EL (cell line): Measurements from ENCODE around the gene HPX.
A peak's percentile ranks its signal among the peaks of the same experiment; 100 is the strongest.
"Not testable (repeated sequence)": the region's sequence is repeated elsewhere in the genome, so short reads cannot be mapped to it uniquely, and the experiment has no call there.

Experiments
- DNase-seq: peaks from one replicate; pipeline ENCODE4 v3.0.0-alpha.2; 2016

HPX gene

GRCh38 chr11:6413791-6414201 lies 27.0 kb downstream of the HPX start:
- DNase-seq = no peak

DNA sequence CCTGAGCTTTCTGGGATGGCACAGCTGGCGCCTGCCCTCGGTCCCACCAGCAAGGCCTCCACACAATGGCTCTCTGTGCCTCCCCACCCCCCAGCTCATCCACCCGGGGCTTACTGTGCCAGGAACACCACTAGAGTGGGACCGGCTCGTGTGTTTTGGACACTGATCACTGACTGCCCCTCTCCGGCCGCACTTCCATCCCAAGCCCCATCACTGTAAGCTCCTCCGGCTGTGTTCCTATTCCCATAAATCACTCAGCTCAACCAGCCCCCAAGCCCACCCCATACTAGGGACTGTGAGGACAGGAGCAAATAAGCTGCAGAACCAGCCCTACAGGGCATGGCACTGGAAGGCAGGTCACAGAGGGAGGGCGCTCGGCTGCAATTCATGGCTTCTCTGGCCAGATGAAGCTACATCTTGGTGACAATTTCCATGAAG lies 29.2 kb downstream of the HPX start:
- DNase-seq = no peak

GRCh38 chr11:6410695-6411430 lies 29.9 kb downstream of the HPX start:
- DNase-seq = no peak

DNA sequence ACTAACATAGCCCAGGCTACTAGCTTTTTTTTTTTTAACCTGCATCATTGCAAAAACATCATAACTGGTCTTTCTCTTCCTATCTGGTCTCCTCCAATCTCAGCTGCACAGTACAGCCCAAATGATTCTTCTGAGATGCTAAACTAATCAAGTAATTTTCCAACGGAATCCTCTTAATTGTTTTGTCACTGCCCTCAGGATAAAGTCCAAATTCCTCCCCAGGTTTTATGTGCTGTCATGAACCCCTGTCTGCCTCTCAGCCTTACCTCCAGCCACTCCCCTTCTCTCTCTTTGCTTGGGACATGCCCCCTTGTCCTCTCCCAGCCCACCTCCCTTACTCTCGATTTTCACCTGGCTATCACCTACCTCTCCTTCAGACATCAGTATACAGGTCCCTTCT lies 34.4 kb downstream of the HPX start:
- DNase-seq = no peak

DNA sequence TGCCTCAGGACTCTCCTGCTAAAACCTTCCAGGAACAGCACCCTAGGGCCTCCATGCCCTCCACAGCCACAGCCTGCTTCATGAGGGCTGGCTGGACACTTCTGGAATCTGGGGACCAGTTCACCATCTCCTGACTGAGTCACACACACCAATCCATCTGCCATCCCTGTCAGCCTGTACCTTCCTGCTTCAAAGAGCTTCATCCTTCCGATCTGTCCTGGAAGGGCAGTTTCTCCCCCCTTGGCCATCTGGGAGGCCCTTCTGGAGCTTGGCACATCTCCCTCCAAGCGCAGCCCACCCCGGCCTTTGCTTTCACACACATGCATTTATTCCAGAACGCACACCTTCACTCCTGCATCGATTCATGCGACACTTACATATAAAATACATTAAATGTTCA lies 34.9 kb downstream of the HPX start:
- DNase-seq = no peak

- no peak for DNase-seq
Observed at GRCh38 chr11:6405052-6405667, 35.6 kb downstream of the HPX start.

DNA sequence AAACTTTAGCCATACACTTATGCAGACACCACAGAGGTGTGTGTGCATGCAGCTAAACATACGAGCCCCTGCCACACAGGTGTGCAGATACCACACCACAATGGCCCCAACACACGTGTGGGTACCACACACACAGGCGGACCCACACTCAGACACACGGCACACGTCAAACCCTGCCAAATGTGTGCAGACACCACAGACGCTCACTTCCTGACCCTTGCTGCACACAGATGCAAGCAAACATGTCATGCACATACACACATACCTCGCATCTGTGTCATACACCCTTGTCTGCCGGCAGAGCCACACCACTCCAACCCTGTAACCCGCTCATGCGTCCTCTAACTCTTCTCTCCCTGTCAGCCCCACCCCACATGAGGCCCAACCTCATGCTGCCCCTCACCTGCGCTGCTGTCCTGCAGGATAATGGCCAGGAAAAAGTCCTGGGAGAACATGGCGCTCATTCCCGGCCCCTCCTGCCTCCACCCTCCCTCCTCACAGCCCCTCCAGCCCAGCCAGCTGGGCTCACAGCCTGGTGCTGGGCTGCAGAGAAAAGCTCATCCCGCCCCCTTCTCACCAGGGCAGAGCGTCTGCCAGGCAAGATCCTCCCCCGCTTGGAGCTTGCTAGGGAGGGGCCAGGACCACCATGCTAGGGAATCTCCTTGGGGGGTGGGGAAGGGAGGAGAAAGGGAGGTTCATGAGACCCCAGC lies 36.3 kb downstream of the HPX start:
- DNase-seq = peak; percentile 40

DNA sequence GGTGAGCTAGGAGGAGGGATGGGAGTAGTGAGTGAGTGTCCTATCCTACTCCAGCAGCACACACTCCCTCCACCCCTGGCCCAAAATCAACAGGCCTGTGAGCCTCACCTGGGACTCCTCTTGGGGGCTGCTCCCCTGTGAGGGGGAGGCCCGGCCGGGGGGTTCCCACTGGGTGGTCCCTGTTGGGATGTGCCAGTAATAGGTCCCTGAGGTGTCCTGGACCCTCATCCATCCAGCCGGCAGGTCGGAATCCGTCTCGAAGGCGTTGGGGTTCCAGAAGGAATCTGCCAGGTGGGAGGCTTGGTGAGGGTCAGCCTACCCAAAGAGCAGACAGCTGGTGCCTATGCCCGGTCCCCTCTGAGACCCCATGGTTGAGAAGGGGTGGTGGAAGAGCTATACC lies 37.2 kb downstream of the HPX start:
- no peak for DNase-seq

- no peak for DNase-seq
Observed at GRCh38 chr11:6402561-6402981, 38.2 kb downstream of the HPX start.

GRCh38 chr11:6402061-6402470 lies 38.7 kb downstream of the HPX start:
- DNase-seq = no peak

DNA sequence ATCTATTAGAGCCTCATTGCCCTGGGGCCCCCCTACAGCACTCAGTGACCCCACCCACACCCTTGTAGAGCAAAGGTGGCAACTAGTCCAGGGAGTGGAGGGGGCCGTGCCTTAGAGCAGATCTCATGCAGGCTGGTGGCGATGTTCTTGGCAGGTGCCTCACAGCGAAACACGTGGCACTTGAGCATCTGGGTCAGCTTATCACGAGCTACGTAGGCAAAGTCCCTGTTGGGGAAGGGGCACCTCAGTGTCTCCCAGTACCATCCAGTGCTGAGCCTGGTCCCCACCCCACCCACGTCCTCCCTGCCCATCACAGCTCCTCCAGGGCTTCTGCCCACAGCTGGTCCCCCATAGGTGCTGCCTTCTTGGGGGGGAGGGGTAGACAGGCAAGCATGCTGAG lies 39.3 kb downstream of the HPX start:
- no peak for DNase-seq

DNA sequence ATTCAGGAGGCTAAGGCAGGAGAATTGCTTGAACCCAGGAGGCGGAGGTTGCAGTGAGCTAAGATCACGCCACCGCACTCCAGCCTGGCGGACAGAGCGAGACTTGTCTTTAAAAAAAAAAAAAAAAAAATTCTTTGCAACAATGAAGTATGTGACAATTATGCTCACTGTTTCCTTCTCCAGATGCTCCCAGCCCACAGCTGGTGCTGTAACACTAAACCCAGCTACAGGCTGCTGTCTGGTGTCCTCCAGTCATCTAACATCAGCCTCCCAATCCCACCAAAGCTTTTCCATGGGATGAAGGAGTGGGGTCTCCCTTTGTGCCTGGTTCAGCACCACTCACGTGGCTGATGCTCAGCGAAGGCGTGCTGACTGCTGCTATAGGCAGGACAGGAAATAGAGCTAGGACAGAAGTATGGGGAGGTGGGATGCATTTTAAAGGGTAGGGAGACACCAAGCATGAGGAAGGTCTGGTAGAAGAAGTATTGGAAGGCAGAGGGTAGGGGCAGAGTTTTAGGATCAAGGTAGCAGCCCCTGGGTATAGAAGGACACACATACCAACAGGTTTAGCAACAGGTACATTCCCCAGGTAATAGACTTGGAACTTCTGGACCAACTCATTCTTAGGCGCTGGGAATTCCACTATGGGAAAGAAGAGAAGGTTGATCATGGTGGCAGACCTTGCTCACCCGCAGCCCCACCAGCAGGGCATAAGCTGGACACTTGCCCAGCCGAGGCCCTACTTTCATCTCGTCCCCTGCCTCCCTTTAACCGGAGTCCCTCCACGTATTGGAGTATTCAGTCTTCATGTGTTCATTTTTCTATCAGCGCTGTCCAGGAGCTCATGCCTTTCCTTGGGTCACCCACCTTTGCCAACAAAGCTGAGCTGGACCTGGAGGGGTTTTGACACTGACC lies 40.1 kb downstream of the HPX start:
- DNase-seq = no peak

- peak; percentile 66 for DNase-seq
Observed at GRCh38 chr11:6397636-6398035, 43.2 kb downstream of the HPX start.

- DNase-seq = peak; percentile 30
Observed at GRCh38 chr11:6397156-6397555, 43.6 kb downstream of the HPX start.

DNA sequence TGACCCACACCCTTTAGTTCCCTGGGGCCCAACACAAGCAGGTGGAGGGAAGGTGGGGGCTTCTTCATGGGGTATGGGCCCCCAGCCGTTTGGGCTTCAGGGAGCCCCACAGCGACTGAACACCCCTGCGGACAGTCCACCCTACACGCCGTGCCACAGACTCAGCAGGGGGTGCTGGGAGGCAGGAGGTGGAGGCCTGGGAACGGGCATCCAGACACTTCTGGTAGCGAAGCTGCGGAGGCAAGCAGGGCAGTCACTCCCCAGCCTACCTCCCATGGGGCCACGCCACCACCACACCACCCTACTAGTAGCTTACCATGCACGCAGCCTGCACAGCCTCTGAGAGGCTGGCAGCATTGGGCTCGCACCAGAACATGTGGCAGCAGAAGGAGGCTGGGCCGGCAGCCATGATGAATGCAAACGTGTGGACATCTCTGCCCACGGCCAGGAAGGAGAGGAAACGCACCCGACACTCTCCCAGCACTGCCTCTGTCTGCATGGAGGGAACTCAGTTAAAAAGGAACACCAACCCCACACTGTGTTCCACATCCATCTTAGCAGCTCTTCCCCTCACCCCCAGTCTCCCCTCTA lies 45.2 kb downstream of the HPX start:
- no peak for DNase-seq

DNA sequence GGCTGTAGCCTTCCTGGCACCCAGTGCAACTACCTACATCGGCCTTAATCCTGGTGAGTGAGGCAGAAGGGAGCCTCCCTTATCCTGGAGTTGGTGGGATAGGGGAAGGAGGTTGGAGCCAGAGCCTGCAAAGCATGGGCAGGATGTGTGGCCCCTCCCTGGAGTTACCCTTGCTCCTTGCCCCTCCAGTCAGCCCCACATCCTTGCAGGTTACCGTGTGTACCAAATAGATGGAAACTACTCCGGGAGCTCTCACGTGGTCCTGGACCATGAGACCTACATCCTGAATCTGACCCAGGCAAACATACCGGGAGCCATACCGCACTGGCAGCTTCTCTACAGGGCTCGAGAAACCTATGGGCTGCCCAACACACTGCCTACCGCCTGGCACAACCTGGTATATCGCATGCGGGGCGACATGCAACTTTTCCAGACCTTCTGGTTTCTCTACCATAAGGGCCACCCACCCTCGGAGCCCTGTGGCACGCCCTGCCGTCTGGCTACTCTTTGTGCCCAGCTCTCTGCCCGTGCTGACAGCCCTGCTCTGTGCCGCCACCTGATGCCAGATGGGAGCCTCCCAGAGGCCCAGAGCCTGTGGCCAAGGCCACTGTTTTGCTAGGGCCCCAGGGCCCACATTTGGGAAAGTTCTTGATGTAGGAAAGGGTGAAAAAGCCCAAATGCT lies 46.7 kb downstream of the HPX start:
- no peak for DNase-seq

DNA sequence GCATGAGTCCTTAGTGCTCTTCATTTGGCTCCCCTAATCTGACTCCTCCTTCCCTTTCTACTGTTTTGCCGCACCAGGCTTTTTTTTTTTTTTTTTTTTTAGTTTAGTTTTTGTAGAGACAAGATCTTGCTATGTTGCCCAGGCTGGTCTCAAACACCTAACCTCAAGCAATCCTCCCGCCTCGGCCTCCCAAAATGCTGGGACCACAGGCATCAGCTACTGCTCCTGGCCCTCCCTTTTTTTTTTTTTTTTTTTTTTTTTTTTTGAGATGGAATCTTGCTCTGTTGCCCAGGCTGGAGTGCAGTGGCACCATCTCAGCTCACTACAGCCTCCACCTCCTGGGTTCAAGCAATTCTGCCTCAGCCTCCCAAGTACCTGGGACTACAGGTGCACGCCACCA lies 48.5 kb downstream of the HPX start:
- not testable (repeated sequence) for DNase-seq

DNA sequence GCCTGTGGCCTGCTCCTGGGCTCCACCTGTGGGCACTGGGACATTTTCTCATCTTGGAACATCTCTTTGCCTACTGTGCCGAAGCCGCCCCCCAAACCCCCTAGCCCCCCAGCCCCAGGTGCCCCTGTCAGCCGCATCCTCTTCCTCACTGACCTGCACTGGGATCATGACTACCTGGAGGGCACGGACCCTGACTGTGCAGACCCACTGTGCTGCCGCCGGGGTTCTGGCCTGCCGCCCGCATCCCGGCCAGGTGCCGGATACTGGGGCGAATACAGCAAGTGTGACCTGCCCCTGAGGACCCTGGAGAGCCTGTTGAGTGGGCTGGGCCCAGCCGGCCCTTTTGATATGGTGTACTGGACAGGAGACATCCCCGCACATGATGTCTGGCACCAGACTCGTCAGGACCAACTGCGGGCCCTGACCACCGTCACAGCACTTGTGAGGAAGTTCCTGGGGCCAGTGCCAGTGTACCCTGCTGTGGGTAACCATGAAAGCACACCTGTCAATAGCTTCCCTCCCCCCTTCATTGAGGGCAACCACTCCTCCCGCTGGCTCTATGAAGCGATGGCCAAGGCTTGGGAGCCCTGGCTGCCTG lies 49.2 kb downstream of the HPX start:
- DNase-seq = no peak

- no peak for DNase-seq
Observed at GRCh38 chr11:6390718-6391469, 49.9 kb downstream of the HPX start.

DNA sequence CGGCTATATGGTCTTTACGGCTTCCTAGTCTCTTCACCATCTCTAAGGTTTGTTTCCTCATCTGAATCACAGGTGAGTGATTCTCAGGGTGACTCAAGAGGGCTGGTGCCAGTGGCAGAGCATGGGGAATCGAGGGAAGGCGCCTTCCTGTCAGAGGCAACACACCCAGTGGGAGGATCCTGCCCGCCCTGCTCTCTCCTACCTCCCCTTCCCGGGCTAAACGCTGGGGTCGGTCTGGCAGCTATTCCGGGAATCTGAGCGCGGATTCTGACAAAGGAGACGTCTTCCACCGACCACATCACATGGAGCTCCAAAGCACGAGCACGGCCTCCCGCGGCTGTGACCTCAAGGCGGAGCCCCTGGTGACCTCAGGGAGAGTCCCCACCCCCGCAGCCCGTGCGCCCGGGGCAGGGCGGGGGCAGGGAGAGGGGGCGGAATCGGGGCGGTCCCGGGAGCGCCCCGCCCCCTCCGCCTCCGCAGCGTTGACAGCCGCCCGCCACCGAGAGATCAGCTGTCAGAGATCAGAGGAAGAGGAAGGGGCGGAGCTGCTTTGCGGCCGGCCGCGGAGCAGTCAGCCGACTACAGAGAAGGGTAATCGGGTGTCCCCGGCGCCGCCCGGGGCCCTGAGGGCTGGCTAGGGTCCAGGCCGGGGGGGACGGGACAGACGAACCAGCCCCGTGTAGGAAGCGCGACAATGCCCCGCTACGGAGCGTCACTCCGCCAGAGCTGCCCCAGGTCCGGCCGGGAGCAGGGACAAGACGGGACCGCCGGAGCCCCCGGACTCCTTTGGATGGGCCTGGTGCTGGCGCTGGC lies 50.7 kb downstream of the HPX start, which contains the start of gene SMPD1:
Gene SMPD1, plus strand, starts transcription at position 570 of the 813 bp plus-strand sequence. Its CDS starts 125 bp downstream, at position 695.
- DNase-seq = peak; percentile 91
